HepG2 (cell line): Measurements from ENCODE around the gene ZNHIT1. TPM values are rescaled to one million over a fixed set of nuclear protein-coding genes. Genes with fewer than 3 reads are reported as not detected.
A peak's percentile ranks its signal among the peaks of the same experiment; 100 is the strongest.

Experiments used
- ATAC-seq: fragments of 200-7000 bp; cut with Tn5 transposase; 3 replicates; pipeline ENCODE4 v1.9.1; 2020; ENCODE audit warnings: mild to moderate bottlenecking, moderate library complexity
- BruUV-seq: library from RNA; stranded (reverse); fragments of 400-500 nt; replicated peaks from 2 replicates; lab custom pipeline; 2021; lab: Mats Ljungman, UMichigan
- CTCF ChIA-PET: fragments of 300-600 bp; formaldehyde crosslinking; extraction: SDS; loops from one replicate; lab custom pipeline; 2021; ENCODE audit warnings: low total read pairs, inconsistent platforms, low intra/inter-chr PET ratio; lab: Yijun Ruan, JAX
- POLR2A ChIA-PET: fragments of 350-600 bp; sonication (Branson Sonifier 250); formaldehyde crosslinking; loops from one replicate; lab custom pipeline; 2020; ENCODE audit warnings: antibody characterized with exemption, inconsistent platforms; lab: Yijun Ruan, JAX
- DNase-seq: peaks from one replicate; pipeline ENCODE4 v3.0.0-alpha.2; 2015; ENCODE audit warnings: low spot score
- FAIRE-seq: peaks from 3 replicates; lab custom pipeline; 2011; peaks lifted over from hg19 to GRCh38; lab: Jason Lieb, UNC
- H2AFZ ChIP-seq: one replicate; pipeline ENCODE4 v1.6.1; 2011; ENCODE audit warnings: low read length, inconsistent platforms
- H3K27ac ChIP-seq: fragments of 300-600 bp; 3 replicates; pipeline ENCODE4 v1.8.0; 2011; ENCODE audit warnings: mixed run types, mild to moderate bottlenecking, mixed read lengths, low read length, inconsistent platforms; ENCODE audit not compliant: insufficient read depth; ENCODE audit errors: extremely low read length
- H3K27me3 ChIP-seq, 2 experiments: fragments of 200-600 bp in 1 of 2; 2 replicates in 1 of 2; 3 replicates in 1 of 2; pipeline versions ENCODE4 v1.6.0 to v1.8.0; 2011; ENCODE audit warnings: low read length in 2 of 2, mild to moderate bottlenecking in 2 of 2, moderate library complexity in 2 of 2, inconsistent platforms in 1 of 2; ENCODE audit not compliant: insufficient read depth in 2 of 2, control insufficient read depth in 1 of 2
- H3K36me3 ChIP-seq, 2 experiments: fragments of 200-600 bp in 1 of 2; replicated peaks in 1 of 2; 2 replicates in 1 of 2; 3 replicates in 1 of 2; pipeline versions ENCODE4 v1.5.1 to v1.8.0; 2011; ENCODE audit warnings: low read length in 2 of 2, inconsistent platforms in 1 of 2; ENCODE audit not compliant: insufficient read depth in 2 of 2, control insufficient read depth in 1 of 2
- H3K4me1 ChIP-seq: 2 replicates; pipeline ENCODE4 v1.5.1; 2012; ENCODE audit warnings: low read length, inconsistent platforms; ENCODE audit not compliant: insufficient read depth
- H3K4me2 ChIP-seq: 2 replicates; pipeline ENCODE4 v1.6.0; 2011; ENCODE audit warnings: low read depth, low read length, inconsistent platforms
- H3K4me3 ChIP-seq, 3 experiments: fragments of 200-600 bp in 1 of 3; sonication (generic), shearing (Covaris generic) in 1 of 3; replicated peaks in 1 of 3; 2 replicates each; pipeline ENCODE4 v1.5.1; 2011 to 2016; ENCODE audit warnings: low read length in 3 of 3, inconsistent platforms in 2 of 3, low read depth in 2 of 3, mild to moderate bottlenecking in 2 of 3, control low read depth in 1 of 3, mixed read lengths in 1 of 3; ENCODE audit not compliant: insufficient read depth in 1 of 3
- H3K79me2 ChIP-seq: one replicate; pipeline ENCODE4 v1.6.1; 2011; ENCODE audit warnings: low read length, inconsistent platforms; ENCODE audit not compliant: insufficient read depth
- H3K9ac ChIP-seq: 2 replicates; pipeline ENCODE4 v1.6.0; 2011; ENCODE audit warnings: mild to moderate bottlenecking, low read depth, low read length, inconsistent platforms; ENCODE audit not compliant: insufficient read depth
- H3K9me3 ChIP-seq: 2 replicates; pipeline ENCODE4 v1.5.1; 2012; ENCODE audit warnings: mild to moderate bottlenecking, low read length
- H4K20me1 ChIP-seq: 2 replicates; pipeline ENCODE4 v1.6.0; 2011; ENCODE audit warnings: inconsistent platforms, mild to moderate bottlenecking, low read length, moderate library complexity; ENCODE audit not compliant: insufficient read depth
- ZC3H13 ChIP-seq: sonication (generic); formaldehyde crosslinking; IDR thresholded peaks from 2 replicates; pipeline ENCODE4 v1.8.1; 2023; ENCODE audit warnings: mild to moderate bottlenecking, missing genetic modification reagents, moderate library complexity
- ZKSCAN8 ChIP-seq: IDR thresholded peaks from 2 replicates; pipeline ENCODE4 v1.6.1; 2016; ENCODE audit warnings: borderline replicate concordance, missing genetic modification reagents, missing compliant biosample characterization
- WGBS: methylation state at CpG from one replicate; pipeline ENCODE4 v1.1.6; 2017; ENCODE audit warnings: low lambda C conversion rate; 5-methylcytosine and 5-hydroxymethylcytosine counted together
- in situ Hi-C: cut with HindIII; loops from 2 replicates; pipeline ENCODE4 v1.10.0; 2017; ENCODE audit warnings: low pct_unique_long_range_greater_than_20kb; ENCODE audit not compliant: extremely low pct_ligation_motif_present
- intact Hi-C: fragments of 100-400 bp; cut with micrococcal nuclease; formaldehyde crosslinking; loops from one replicate; pipeline ENCODE4 v1.10.0; 2022; ENCODE audit not compliant: unreplicated experiment
- polyA plus RNA-seq, 8 experiments: library from polyadenylated mRNA; depleted of rRNA in 3 of 8; stranded (reverse) in 7 of 8; unstranded in 1 of 8; fragments of >200 nt; fragmentation: Illumina TruSeq in 4 of 8; extraction: Trizol in 4 of 8; gene quantifications; 2 replicates each; pipeline versions ENCODE4 v1.2.1 to v1.2.3, GENCODE V29; 2011 to 2016; ENCODE audit warnings: low read depth in 4 of 8, missing spikeins in 1 of 8, mixed read lengths in 1 of 8; ENCODE audit not compliant: insufficient read depth in 1 of 8
- total RNA-seq, 5 experiments: library from RNA; depleted of rRNA; stranded (reverse); fragments of >200 nt; fragmentation: Illumina TruSeq; extraction: Trizol; gene quantifications; 2 replicates each; pipeline ENCODE4 v1.2.3, GENCODE V29; 2016; ENCODE audit warnings: low read depth in 1 of 5
- TF ChIP-seq, protein P1 (sequence below): sonication (generic); formaldehyde crosslinking; IDR thresholded peaks from 2 replicates; pipeline ENCODE4 v1.4.0; 2020; ENCODE audit warnings: missing genetic modification reagents
- TF ChIP-seq, protein P2 (sequence below), 2 experiments: fragments of 450-650 bp in 1 of 2; sonication (generic) in 1 of 2; formaldehyde crosslinking in 1 of 2; IDR thresholded peaks; 2 replicates each; pipeline versions ENCODE4 v1.6.1 to v1.8.0; 2016 to 2022; ENCODE audit warnings: antibody characterized with exemption in 1 of 2, mild to moderate bottlenecking in 1 of 2, missing genetic modification reagents in 1 of 2

ZNHIT1 gene
- total and polyA plus RNA-seq, 2 of the 13 experiments (the other 11 are each of a cell fraction or from before 2014, with no cell fraction given) = 32.5 to 64.5 TPM

DNA sequence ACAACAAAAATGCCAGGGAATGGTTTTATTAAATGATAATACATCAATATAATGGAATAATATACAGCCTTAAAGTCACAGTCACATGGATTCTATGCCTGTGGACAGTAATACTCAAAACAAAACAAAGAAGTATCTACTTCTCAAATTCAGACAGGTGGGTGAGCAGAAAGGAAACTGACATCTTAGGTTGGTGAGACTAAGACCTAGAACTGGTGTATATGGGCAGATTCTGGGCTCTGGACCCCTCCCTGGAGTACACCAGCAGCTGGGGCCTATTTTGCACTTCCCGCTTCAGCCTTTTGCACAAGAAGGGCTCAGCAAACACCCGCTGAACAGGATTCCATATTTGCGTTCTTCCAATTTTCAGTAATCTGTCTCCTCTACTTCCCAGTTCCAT lies 32.4 kb downstream of the ZNHIT1 start:
- in situ Hi-C loops = no loop called here
- BruUV-seq = no TSS peak
- ATAC-seq (no peak), FAIRE-seq (no peak), DNase-seq (no peak)
- no peaks in the 10 kb centered on the region; a peak in 2 of 5 replicates for H3K27me3 ChIP-seq
- H3K79me2 ChIP-seq = peaks cover 29% of the 10 kb centered on the region
- no peak overlapping the region for H2AFZ ChIP-seq
- H3K9me3 ChIP-seq = no peaks in the 10 kb centered on the region
- peak overlapping the region; percentile 29; the same call in 1 of the 2 replicates for H3K9ac ChIP-seq
- H3K4me3 ChIP-seq = no peak overlapping the region
- peak overlapping the region; percentile 89 for H3K4me2 ChIP-seq
- H3K36me3 ChIP-seq = peaks cover 2 to 11% of the 10 kb centered on the region in 2 experiments; a peak in 1 of 5 replicates
- POLR2A ChIA-PET = no interaction called here
- intact Hi-C loops = no loop called here
- no peak overlapping the region for H3K27ac ChIP-seq
- CTCF ChIA-PET = no interaction called here
- peaks cover 24% of the 10 kb centered on the region for H3K4me1 ChIP-seq
- WGBS = 95% methylated on average over 3 of the region's 3 CpGs
- TF ChIP-seq ZC3H13 (CRISPR knock-in tag) (no peak), ZKSCAN8 (CRISPR knock-in tag) (no peak)
- TF ChIP-seq, protein P1, sequence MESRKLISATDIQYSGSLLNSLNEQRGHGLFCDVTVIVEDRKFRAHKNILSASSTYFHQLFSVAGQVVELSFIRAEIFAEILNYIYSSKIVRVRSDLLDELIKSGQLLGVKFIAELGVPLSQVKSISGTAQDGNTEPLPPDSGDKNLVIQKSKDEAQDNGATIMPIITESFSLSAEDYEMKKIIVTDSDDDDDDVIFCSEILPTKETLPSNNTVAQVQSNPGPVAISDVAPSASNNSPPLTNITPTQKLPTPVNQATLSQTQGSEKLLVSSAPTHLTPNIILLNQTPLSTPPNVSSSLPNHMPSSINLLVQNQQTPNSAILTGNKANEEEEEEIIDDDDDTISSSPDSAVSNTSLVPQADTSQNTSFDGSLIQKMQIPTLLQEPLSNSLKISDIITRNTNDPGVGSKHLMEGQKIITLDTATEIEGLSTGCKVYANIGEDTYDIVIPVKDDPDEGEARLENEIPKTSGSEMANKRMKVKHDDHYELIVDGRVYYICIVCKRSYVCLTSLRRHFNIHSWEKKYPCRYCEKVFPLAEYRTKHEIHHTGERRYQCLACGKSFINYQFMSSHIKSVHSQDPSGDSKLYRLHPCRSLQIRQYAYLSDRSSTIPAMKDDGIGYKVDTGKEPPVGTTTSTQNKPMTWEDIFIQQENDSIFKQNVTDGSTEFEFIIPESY (CRISPR knock-in tag) = peak; percentile 37; the same call in 1 of the 2 replicates
- TF ChIP-seq, protein P2, sequence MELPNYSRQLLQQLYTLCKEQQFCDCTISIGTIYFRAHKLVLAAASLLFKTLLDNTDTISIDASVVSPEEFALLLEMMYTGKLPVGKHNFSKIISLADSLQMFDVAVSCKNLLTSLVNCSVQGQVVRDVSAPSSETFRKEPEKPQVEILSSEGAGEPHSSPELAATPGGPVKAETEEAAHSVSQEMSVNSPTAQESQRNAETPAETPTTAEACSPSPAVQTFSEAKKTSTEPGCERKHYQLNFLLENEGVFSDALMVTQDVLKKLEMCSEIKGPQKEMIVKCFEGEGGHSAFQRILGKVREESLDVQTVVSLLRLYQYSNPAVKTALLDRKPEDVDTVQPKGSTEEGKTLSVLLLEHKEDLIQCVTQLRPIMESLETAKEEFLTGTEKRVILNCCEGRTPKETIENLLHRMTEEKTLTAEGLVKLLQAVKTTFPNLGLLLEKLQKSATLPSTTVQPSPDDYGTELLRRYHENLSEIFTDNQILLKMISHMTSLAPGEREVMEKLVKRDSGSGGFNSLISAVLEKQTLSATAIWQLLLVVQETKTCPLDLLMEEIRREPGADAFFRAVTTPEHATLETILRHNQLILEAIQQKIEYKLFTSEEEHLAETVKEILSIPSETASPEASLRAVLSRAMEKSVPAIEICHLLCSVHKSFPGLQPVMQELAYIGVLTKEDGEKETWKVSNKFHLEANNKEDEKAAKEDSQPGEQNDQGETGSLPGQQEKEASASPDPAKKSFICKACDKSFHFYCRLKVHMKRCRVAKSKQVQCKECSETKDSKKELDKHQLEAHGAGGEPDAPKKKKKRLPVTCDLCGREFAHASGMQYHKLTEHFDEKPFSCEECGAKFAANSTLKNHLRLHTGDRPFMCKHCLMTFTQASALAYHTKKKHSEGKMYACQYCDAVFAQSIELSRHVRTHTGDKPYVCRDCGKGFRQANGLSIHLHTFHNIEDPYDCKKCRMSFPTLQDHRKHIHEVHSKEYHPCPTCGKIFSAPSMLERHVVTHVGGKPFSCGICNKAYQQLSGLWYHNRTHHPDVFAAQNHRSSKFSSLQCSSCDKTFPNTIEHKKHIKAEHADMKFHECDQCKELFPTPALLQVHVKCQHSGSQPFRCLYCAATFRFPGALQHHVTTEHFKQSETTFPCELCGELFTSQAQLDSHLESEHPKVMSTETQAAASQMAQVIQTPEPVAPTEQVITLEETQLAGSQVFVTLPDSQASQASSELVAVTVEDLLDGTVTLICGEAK (IDR thresholded peaks at IDR 0.05) = no peak
- TF ChIP-seq, protein P2 (CRISPR knock-in tag; IDR thresholded peaks at IDR 0.05) = no peak
- H4K20me1 ChIP-seq = peaks cover 3% of the 10 kb centered on the region; the same call in 1 of the 2 replicates
